H1 (cell line): ENCODE measurements around the gene OR52E2. TPM values are rescaled to one million over a fixed set of nuclear protein-coding genes. Genes with fewer than 3 reads are reported as not detected.

ENCODE experiments used
- CTCF ChIA-PET: fragments of 300-600 bp; sonication (Branson Sonifier 250); formaldehyde crosslinking; loops from one replicate; lab custom pipeline; 2021; ENCODE audit not compliant: partially characterized antibody; lab: Charles Lee
- POLR2A ChIA-PET: fragments of 300-600 bp; sonication (Branson Sonifier 250); formaldehyde crosslinking; loops from one replicate; lab custom pipeline; 2021; ENCODE audit warnings: inconsistent platforms; ENCODE audit not compliant: partially characterized antibody; lab: Charles Lee
- DNase-seq, 2 experiments: peaks; one replicate each; pipeline versions ENCODE4 v3.0.0 to v3.0.0-alpha.2; 2010 to 2022; ENCODE audit warnings: low spot score in 2 of 2, low read depth in 1 of 2, mixed read lengths in 1 of 2
- FAIRE-seq: peaks from 2 replicates; lab custom pipeline; 2011; peaks lifted over from hg19 to GRCh38; lab: Jason Lieb, UNC
- H2AFZ ChIP-seq: 2 replicates; pipeline ENCODE4 v1.8.1; 2012; ENCODE audit warnings: low read length, inconsistent platforms
- H2AK5ac ChIP-seq: 2 replicates; pipeline ENCODE4 v1.6.1; 2013; ENCODE audit warnings: low read depth, low read length
- H2BK120ac ChIP-seq: replicated peaks from 2 replicates; pipeline ENCODE3; 2013; ENCODE audit warnings: low read depth, low read length, inconsistent platforms
- H2BK12ac ChIP-seq: 2 replicates; pipeline ENCODE4 v1.6.1; 2013; ENCODE audit warnings: low read depth, low read length
- H2BK15ac ChIP-seq: 2 replicates; pipeline ENCODE4 v1.6.1; 2013; ENCODE audit warnings: low read length
- H2BK20ac ChIP-seq: 2 replicates; pipeline ENCODE4 v1.6.1; 2013; ENCODE audit warnings: low read length
- H2BK5ac ChIP-seq: 2 replicates; pipeline ENCODE4 v1.6.1; 2013; ENCODE audit warnings: low read depth, low read length
- H3K14ac ChIP-seq: 2 replicates; pipeline ENCODE4 v1.6.1; 2013; ENCODE audit warnings: inconsistent platforms; ENCODE audit not compliant: insufficient read length
- H3K18ac ChIP-seq: 2 replicates; pipeline ENCODE4 v1.6.1; 2013; ENCODE audit warnings: low read length; ENCODE audit errors: extremely low read depth
- H3K23ac ChIP-seq: 2 replicates; pipeline ENCODE4 v1.6.1; 2013; ENCODE audit warnings: inconsistent platforms; ENCODE audit not compliant: insufficient read length
- H3K23me2 ChIP-seq: 2 replicates; pipeline ENCODE4 v1.6.1; 2013; ENCODE audit warnings: low read depth, low read length
- H3K27ac ChIP-seq: 2 replicates; pipeline ENCODE4 v1.6.1; 2011; ENCODE audit warnings: low read depth, low read length, inconsistent platforms
- H3K27me3 ChIP-seq, 4 experiments: replicated peaks in 1 of 4; 1 replicate in 1 of 4; 2 replicates in 3 of 4; pipeline versions ENCODE4 v1.6.1 to v1.8.1; 2011 to 2013; ENCODE audit warnings: low read length in 3 of 4, mild to moderate bottlenecking in 3 of 4, inconsistent platforms in 2 of 4, mixed read lengths in 2 of 4, moderate library complexity in 1 of 4; ENCODE audit not compliant: control insufficient read depth in 3 of 4, insufficient read depth in 3 of 4; ENCODE audit errors: extremely low read depth in 1 of 4
- H3K36me3 ChIP-seq, 4 experiments: 2 replicates each; pipeline versions ENCODE4 v1.6.1 to v1.8.1; 2011 to 2013; ENCODE audit warnings: mild to moderate bottlenecking in 4 of 4, low read length in 3 of 4, moderate library complexity in 2 of 4, control low read depth in 1 of 4, inconsistent platforms in 1 of 4; ENCODE audit not compliant: insufficient read depth in 4 of 4, control insufficient read depth in 2 of 4
- H3K4ac ChIP-seq: replicated peaks from 2 replicates; pipeline ENCODE3; 2013; ENCODE audit warnings: low read length, low read depth, mixed read lengths, inconsistent platforms; ENCODE audit not compliant: insufficient read length
- H3K4me1 ChIP-seq, 4 experiments: replicated peaks in 1 of 4; 1 replicate in 1 of 4; 2 replicates in 3 of 4; pipeline versions ENCODE4 v1.6.1 to v1.8.1; 2011 to 2013; ENCODE audit warnings: low read length in 3 of 4, inconsistent platforms in 2 of 4, mixed read lengths in 1 of 4; ENCODE audit not compliant: insufficient read depth in 4 of 4, control insufficient read depth in 3 of 4
- H3K4me2 ChIP-seq, 2 experiments: 2 replicates each; pipeline versions ENCODE4 v1.6.1 to v1.8.1; 2011 to 2013; ENCODE audit warnings: low read depth in 2 of 2, low read length in 2 of 2, control low read depth in 1 of 2, inconsistent platforms in 1 of 2, mild to moderate bottlenecking in 1 of 2; ENCODE audit not compliant: insufficient read depth in 1 of 2
- H3K4me3 ChIP-seq, 4 experiments: fragments of 200-600, 300-600 bp in 1 of 4; sonication (generic), shearing (Covaris generic), sonication (Bioruptor Twin) in 1 of 4; 2 replicates each; pipeline versions ENCODE4 v1.5.1 to v1.8.1; 2011 to 2016; ENCODE audit warnings: low read length in 4 of 4, low read depth in 3 of 4, control low read depth in 2 of 4, inconsistent platforms in 2 of 4, mild to moderate bottlenecking in 2 of 4, mixed read lengths in 1 of 4, moderate library complexity in 1 of 4; ENCODE audit not compliant: insufficient read depth in 2 of 4; ENCODE audit errors: extremely low read depth in 1 of 4
- H3K56ac ChIP-seq: replicated peaks from 2 replicates; pipeline ENCODE3; 2013; ENCODE audit warnings: low read depth, mild to moderate bottlenecking, mixed read lengths, low read length, inconsistent platforms; ENCODE audit not compliant: insufficient read length
- H3K79me1 ChIP-seq: 2 replicates; pipeline ENCODE4 v1.6.1; 2013; ENCODE audit warnings: low read depth, low read length, control low read depth
- H3K79me2 ChIP-seq, 2 experiments: 2 replicates each; pipeline versions ENCODE4 v1.6.1 to v1.8.1; 2012 to 2013; ENCODE audit warnings: low read length in 2 of 2, mild to moderate bottlenecking in 2 of 2, inconsistent platforms in 1 of 2; ENCODE audit not compliant: insufficient read depth in 2 of 2, control insufficient read depth in 1 of 2
- H3K9ac ChIP-seq, 4 experiments: replicated peaks in 1 of 4; 1 replicate in 1 of 4; 2 replicates in 3 of 4; pipeline versions ENCODE4 v1.6.1 to v1.8.1; 2011 to 2013; ENCODE audit warnings: low read depth in 3 of 4, low read length in 3 of 4, control low read depth in 2 of 4, mild to moderate bottlenecking in 2 of 4, moderate library complexity in 2 of 4, inconsistent platforms in 1 of 4; ENCODE audit errors: extremely low read depth in 1 of 4
- H3K9me3 ChIP-seq, 2 experiments: 2 replicates each; pipeline versions ENCODE4 v1.6.1 to v1.8.1; 2012 to 2013; ENCODE audit warnings: mild to moderate bottlenecking in 2 of 2, moderate library complexity in 2 of 2, control low read depth in 1 of 2, inconsistent platforms in 1 of 2, low read depth in 1 of 2, low read length in 1 of 2, mixed read lengths in 1 of 2; ENCODE audit not compliant: insufficient read depth in 2 of 2
- H4K20me1 ChIP-seq, 2 experiments: replicated peaks in 1 of 2; 2 replicates each; pipeline versions ENCODE3 to v1.8.1; 2011 to 2013; ENCODE audit warnings: inconsistent platforms in 2 of 2, low read length in 2 of 2, mild to moderate bottlenecking in 1 of 2; ENCODE audit not compliant: insufficient read depth in 2 of 2, control insufficient read depth in 1 of 2
- H4K5ac ChIP-seq: 2 replicates; pipeline ENCODE4 v1.6.1; 2013; ENCODE audit warnings: low read length, low read depth, mixed read lengths, inconsistent platforms; ENCODE audit not compliant: insufficient read length
- H4K8ac ChIP-seq: 2 replicates; pipeline ENCODE4 v1.8.0; 2013; ENCODE audit warnings: mild to moderate bottlenecking, moderate library complexity, low read length, inconsistent platforms; ENCODE audit not compliant: insufficient read depth; ENCODE audit errors: extremely low read depth
- H4K91ac ChIP-seq: replicated peaks from 2 replicates; pipeline ENCODE3; 2013; ENCODE audit warnings: low read length, mixed read lengths, inconsistent platforms; ENCODE audit not compliant: insufficient read length
- CTBP2 ChIP-seq: IDR thresholded peaks from 2 replicates; pipeline ENCODE4 v1.7.0; 2011; ENCODE audit warnings: borderline replicate concordance, mild to moderate bottlenecking, moderate library complexity, mixed read lengths, low read length; ENCODE audit not compliant: insufficient read depth, insufficient read length
- GTF2F1 ChIP-seq: IDR thresholded peaks from 2 replicates; pipeline ENCODE4 v1.6.1; 2012; ENCODE audit warnings: low read depth, low read length, improper control_type of control experiment, borderline replicate concordance
- JUND ChIP-seq: IDR thresholded peaks from 2 replicates; pipeline ENCODE4 v1.6.1; 2011; ENCODE audit warnings: mild to moderate bottlenecking, improper control_type of control experiment, low read length
- POLR2A ChIP-seq, 2 experiments: IDR thresholded peaks; 1 replicate in 1 of 2; 2 replicates in 1 of 2; pipeline ENCODE4 v1.6.1; 2011; ENCODE audit warnings: low read depth in 2 of 2, low read length in 2 of 2, mild to moderate bottlenecking in 2 of 2; ENCODE audit errors: control extremely low read depth in 1 of 2
- SP2 ChIP-seq: IDR thresholded peaks from 2 replicates; pipeline ENCODE4 v1.6.1; 2012; ENCODE audit warnings: mild to moderate bottlenecking, low read length, inconsistent platforms
- SP4 ChIP-seq: IDR thresholded peaks from 2 replicates; pipeline ENCODE4 v1.6.1; 2012; ENCODE audit warnings: low read length, inconsistent platforms
- SUZ12 ChIP-seq: fragments of 200-600 bp; sonication (generic); IDR thresholded peaks from 2 replicates; pipeline ENCODE4 v1.6.1; 2012; ENCODE audit warnings: mild to moderate bottlenecking, inconsistent platforms, low read length, moderate library complexity, mixed read lengths
- WGBS, 2 experiments: shearing (Covaris generic) in 1 of 2; methylation state at CpG; one replicate each; pipeline versions ENCODE4 v1.1.6 to v1.1.7; 2013 to 2015; ENCODE audit warnings: low lambda C conversion rate in 2 of 2, mixed read lengths in 2 of 2, inconsistent platforms in 1 of 2, low coverage in 1 of 2, missing lambda C conversion rate in 1 of 2; ENCODE audit not compliant: insufficient replicate concordance in 2 of 2, insufficient coverage in 1 of 2, insufficient read length in 1 of 2; ENCODE audit errors: extremely low coverage in 1 of 2, missing lambda C conversion rate in 1 of 2; 5-methylcytosine and 5-hydroxymethylcytosine counted together
- polyA plus RNA-seq, 7 experiments: library from polyadenylated mRNA; depleted of rRNA in 3 of 7; stranded (reverse) in 5 of 7; unstranded in 2 of 7; fragments of >200 nt in 5 of 7; fragments of 200-250 nt in 2 of 7; gene quantifications; 1 replicate in 5 of 7; 2 replicates in 1 of 7; 4 replicates in 1 of 7; pipeline versions ENCODE4 v1.2.1 to v1.2.3, GENCODE V29; 2011 to 2013; ENCODE audit warnings: missing spikeins in 2 of 7, mixed read lengths in 2 of 7
- total RNA-seq: library from RNA; stranded (reverse); fragmentation: NEBNext Ultra II Directional; extraction: Animal tissue kit (Norgen Biotek cat#: 25700); gene quantifications from 2 replicates; pipeline ENCODE4 v1.2.1, GENCODE V29; 2021
- TF ChIP-seq, protein P1 (sequence below), 3 experiments: IDR thresholded peaks; 1 replicate in 2 of 3; 2 replicates in 1 of 3; pipeline versions ENCODE4 v1.5.1 to v1.6.1; 2011; ENCODE audit warnings: low read length in 3 of 3, mild to moderate bottlenecking in 3 of 3, inconsistent platforms in 2 of 3, low read depth in 1 of 3, moderate library complexity in 1 of 3; ENCODE audit not compliant: insufficient read depth in 1 of 3; ENCODE audit errors: control extremely low read depth in 1 of 3

The OR52E2 gene
- total and polyA plus RNA-seq, 2 of the 8 experiments (the other 6 are each of a cell fraction or from before 2014, with no cell fraction given): not detected

DNA sequence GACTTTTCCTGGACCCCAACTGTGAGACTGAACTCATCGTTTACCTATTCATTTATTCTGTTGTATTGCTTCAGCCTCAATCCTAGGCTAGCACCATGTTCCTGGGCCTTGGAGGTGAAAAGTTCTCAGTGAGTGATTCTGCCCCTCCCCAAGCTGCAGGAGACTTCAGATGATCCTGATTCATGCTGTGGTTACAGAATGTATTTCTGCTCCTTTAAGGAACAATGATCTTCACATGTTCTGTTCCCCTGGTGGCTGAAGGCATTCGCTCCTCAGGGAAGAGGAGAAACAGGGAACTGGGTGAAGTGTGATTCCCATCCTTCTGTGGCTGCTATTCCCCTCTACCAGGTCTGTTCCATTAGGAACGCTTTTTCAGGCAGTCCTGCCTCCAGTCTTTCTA is 12.4 kb upstream of the OR52E2 start:
- H3K27me3 ChIP-seq: no peaks in the 10 kb centered on the region
- H3K23me2 ChIP-seq: no peaks in the 10 kb centered on the region
- no peak for DNase-seq
- no peaks in the 10 kb centered on the region for H3K36me3 ChIP-seq
- H3K9ac ChIP-seq: no peak overlapping the region
- H4K8ac ChIP-seq: no peak overlapping the region
- no peak overlapping the region for H2BK20ac ChIP-seq
- H4K91ac ChIP-seq: no peak overlapping the region
- ChIA-PET POLR2A (no interaction called here), CTCF (no interaction called here)
- TF ChIP-seq SP4 (no peak), POLR2A (IDR thresholded peaks at IDR 0.05; ENCODE audit: control extremely low read depth in 1 of 2, low read depth in 2 of 2, low read length in 2 of 2) (no peak), SUZ12 (no peak), GTF2F1 (no peak), JUND (no peak), SP2 (no peak), CTBP2 (no peak)
- TF ChIP-seq, protein P1, sequence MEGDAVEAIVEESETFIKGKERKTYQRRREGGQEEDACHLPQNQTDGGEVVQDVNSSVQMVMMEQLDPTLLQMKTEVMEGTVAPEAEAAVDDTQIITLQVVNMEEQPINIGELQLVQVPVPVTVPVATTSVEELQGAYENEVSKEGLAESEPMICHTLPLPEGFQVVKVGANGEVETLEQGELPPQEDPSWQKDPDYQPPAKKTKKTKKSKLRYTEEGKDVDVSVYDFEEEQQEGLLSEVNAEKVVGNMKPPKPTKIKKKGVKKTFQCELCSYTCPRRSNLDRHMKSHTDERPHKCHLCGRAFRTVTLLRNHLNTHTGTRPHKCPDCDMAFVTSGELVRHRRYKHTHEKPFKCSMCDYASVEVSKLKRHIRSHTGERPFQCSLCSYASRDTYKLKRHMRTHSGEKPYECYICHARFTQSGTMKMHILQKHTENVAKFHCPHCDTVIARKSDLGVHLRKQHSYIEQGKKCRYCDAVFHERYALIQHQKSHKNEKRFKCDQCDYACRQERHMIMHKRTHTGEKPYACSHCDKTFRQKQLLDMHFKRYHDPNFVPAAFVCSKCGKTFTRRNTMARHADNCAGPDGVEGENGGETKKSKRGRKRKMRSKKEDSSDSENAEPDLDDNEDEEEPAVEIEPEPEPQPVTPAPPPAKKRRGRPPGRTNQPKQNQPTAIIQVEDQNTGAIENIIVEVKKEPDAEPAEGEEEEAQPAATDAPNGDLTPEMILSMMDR (IDR thresholded peaks at IDR 0.05; ENCODE audit: control extremely low read depth in 1 of 3, insufficient read depth in 1 of 3, low read depth in 1 of 3, low read length in 3 of 3): no peak
- no peaks in the 10 kb centered on the region for H3K79me1 ChIP-seq
- no peaks in the 10 kb centered on the region for H3K9me3 ChIP-seq
- 80% methylated on average over 3 of the region's 3 CpGs; no CpG with 5 or more reads in 1 of the 2 experiments for WGBS, 2 experiments
- H3K4me2 ChIP-seq: no peak overlapping the region
- H2AFZ ChIP-seq: no peak overlapping the region
- no peak overlapping the region for H3K14ac ChIP-seq
- H3K4me1 ChIP-seq: no peaks in the 10 kb centered on the region
- H3K56ac ChIP-seq: no peak overlapping the region
- H4K20me1 ChIP-seq: no peaks in the 10 kb centered on the region
- no peak overlapping the region for H2BK15ac ChIP-seq
- no peak overlapping the region for H3K4ac ChIP-seq
- no peak overlapping the region for H3K18ac ChIP-seq
- H2AK5ac ChIP-seq: no peak overlapping the region
- H2BK12ac ChIP-seq: no peak overlapping the region
- no peak overlapping the region for H3K4me3 ChIP-seq
- no peak overlapping the region for H2BK120ac ChIP-seq
- no peak for FAIRE-seq
- no peak overlapping the region for H4K5ac ChIP-seq
- H3K79me2 ChIP-seq: no peaks in the 10 kb centered on the region
- no peak overlapping the region for H2BK5ac ChIP-seq
- H3K23ac ChIP-seq: no peak overlapping the region
- no peak overlapping the region for H3K27ac ChIP-seq
